Activated gamma-delta T cell (primary cell): ENCODE data around the gene RNF144A.

Experiments used
- DNase-seq: peaks from one replicate; lab custom pipeline; 2025; lab: John Stamatoyannopoulos, UW

The RNF144A gene

DNA sequence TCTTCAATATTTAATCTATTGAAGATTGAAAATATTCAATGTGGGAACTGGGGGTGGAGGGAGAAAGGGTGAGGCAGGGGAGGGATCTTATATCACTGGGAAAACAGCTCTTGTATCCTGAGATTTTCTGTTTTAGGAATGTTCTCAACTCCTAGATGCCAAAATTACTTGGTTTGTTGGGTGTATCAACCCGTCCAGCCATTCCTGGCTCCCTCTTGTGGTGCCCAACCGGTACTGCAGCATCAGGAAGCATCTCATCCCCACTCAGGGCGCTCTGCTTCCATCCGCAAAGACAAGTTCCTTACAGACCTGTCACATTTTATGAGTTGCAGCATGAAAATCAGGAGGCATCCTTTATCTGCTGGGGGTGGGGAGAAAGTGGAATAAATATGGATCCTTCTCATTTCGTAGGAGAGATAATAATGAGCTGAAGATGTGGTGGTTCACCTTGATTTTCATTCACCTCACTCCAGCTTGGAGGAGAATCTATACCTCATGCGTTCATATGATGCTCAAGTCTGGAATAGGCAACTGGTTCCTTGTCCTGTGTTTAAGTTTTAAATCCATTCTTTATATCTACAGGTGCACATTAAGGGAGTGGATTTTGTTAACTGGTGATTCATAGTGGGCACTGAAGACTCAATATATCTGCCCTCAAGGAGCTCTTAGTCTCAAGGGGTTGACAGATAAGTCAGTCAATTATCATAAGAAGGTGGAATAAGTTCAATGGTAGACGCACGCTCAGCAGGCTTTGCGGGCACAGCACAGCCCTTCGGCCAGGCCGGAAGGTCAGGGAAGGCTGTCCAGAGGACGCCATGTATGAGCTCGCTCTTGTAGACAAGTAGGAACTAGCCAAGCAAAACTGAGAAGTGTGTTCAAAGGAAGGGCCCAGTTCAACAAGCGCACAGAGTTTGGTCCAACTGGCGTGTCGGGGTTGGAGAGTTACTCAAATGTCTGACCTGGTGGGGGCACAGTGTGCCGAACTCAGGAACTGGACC is 127.3 kb downstream of the RNF144A start:
- DNase-seq: no peak

DNA sequence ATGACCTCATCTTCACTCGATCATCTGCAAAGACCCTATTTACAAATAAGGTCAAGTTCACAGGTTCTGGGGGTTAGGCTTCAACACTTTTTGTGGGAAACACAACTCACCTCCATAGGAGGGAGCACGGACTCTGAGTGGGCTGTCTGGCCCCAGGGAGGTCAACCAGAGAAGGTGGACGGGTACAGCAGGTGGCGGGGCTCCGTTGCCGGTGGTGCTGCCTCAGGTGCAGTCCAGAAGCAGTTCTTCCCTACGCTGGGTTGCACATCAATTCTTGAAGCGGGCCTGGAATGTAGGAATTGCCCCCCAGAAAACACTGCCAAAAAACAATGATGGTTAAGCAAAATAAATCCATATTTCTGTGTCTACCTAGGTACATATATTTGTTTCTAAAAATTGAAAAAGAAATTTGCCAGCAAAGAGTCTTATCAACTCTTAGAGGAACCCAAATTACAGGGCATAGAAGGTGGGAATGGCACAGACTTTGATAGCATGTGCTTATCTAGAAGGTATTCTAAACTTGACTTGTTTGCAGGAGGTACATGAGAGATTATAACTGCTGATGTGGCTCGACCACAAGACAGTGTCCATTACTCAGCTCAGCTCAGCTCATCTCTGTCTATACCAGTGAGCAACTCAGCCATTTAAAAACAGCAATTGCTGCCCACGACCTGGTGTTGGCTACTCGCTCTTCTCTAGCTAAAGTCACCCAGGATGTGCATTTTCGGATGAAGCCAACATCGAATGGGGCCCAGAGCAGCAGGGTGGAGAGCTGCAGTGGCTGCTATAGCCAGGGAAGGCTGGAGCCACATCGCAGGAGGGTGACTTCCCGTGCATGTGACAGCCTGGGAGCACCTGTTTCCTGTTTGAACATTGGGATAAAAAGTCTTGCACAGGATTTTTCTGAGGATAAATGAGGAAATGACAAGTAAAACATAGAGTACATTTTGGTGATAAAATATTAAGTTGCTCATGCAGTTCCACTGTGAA is 128.7 kb downstream of the RNF144A start:
- no peak for DNase-seq

DNA sequence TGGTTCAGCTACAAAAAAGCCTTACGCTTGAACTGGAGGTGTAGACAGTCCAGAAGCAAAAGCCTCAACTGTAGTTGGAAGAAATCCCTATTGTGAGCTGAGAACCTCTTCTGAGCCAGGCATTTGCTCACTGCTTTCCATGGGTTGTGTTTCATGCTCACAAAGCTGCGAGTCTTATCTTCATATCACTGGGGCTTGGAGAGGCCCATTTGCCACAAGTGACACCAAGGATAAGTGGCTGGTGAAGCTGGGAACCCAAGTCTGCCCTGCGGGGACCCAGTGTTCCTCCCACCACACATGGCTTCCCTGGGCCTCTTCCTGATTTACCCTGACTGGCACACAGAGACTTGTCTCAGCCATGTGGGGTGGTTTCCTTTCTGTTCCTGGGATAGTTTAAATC is 130.4 kb downstream of the RNF144A start:
- no peak for DNase-seq

DNA sequence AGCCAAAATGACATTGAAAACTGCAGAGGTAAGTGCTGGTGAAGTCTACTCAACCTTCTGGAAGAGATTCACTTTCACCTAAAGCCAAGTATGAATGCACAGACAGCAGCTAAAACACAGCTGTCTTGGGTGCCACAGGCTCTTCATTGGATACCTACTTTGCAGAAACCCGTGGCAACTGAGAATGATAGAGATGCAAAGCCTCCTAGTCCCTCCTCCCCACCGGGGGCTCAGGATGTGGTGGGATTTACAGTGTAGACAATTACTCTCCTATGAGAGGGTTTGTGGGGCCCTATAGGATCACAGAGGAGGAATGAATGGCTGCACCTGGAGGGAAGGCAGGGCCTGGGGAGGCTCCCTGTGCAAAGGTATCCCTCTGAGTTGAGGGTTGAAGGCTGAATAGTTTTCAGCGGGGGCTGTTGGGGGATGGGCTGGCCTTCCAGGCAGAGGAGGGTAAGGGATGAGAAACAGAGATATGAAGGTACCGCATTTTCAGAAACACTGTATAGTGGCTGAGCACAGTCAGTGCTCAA is 131.6 kb downstream of the RNF144A start:
- no peak for DNase-seq

DNA sequence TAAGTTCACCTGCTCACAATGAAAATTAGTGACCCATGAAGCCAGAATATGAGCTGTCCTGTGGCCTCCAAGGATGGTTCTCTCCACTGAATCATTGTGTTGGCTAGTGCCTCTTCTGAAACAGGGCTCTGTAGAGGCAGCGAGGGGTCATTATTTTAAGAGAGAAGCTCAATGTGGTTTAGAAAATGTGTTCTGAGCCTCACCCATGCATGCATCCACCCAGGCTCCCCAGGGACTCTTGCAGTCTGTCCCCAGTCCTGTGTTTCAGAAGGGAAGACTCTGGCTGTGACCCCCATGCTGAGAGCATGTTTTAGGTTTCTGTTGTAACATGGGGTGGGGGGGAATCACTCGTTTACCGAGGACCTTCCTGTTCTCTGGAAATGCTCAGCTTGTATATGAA is 135.2 kb downstream of the RNF144A start:
- DNase-seq: no peak

DNA sequence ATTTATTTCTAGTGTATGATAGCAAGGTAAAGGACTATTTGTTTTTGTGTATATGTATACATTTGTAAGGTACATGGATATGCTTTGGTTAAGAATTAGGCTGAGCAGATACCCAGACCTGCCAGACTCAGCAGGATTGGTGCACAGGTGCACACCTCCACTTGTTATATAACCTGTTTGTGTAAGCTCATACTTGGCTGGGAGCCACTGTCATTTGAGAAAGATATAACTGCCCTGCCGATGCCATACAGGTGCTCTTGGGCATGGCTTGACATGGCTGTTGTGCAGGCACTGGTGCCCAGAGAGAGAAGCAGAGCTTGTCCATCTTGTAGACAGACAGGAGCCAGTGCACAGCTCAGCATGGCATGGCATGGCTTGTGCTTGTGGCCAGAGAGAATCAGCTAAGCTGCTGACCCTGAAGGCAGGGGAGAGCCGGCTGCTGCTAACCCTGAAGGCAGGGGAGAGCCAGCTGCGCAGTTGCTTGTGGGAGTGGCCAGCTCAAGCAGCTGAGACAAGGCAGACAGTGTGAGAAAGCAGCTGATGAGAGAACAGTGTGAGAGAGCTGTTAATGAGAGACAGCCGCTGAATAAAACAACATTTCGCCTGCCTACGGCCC is 136.5 kb downstream of the RNF144A start:
- no peak for DNase-seq

DNA sequence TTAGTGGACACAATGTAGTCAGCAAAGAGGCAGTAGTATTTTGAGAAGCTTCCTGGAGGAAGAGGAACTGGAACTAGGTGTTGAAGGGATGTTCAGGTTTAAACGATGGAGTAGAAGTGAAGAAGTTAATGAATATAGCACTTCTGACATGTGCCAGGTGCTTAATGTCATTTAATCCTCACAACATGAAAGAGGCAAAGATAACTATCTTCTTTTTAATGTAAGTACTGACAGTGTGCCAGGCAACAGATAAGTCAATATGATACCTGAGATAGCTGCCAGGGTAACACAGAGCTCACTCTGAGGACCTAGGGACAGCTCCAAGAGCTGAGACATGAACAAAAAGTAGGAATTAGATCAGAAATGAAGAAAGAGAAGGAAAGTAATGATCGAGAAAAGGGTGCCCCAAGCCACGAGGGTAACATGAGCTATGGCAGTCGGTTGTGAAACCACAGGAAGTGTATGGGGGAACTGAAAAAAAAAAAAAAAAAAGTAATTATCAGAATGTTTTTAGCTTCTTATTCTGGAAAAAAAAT is 140.7 kb downstream of the RNF144A start:
- no peak for DNase-seq

DNA sequence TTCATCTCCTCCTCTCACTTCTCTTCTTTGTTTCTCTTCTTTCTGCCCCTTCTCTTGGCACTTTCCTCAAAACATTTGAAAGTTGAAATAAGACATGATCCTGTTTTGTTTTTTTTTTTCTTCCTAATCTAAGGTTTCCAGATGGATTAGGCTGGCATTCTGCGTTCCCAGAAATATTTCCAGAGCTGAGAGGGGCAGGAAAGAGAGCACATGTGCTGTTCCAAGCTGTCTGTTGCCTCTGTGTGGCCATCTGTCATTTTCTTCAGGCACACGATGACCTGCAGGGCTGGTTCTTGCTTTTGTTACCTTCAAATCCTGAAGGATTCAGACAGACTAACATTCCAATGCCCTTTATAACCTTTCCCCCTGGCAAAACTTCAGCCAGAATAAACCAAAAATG is 142.9 kb downstream of the RNF144A start:
- DNase-seq: no peak

DNA sequence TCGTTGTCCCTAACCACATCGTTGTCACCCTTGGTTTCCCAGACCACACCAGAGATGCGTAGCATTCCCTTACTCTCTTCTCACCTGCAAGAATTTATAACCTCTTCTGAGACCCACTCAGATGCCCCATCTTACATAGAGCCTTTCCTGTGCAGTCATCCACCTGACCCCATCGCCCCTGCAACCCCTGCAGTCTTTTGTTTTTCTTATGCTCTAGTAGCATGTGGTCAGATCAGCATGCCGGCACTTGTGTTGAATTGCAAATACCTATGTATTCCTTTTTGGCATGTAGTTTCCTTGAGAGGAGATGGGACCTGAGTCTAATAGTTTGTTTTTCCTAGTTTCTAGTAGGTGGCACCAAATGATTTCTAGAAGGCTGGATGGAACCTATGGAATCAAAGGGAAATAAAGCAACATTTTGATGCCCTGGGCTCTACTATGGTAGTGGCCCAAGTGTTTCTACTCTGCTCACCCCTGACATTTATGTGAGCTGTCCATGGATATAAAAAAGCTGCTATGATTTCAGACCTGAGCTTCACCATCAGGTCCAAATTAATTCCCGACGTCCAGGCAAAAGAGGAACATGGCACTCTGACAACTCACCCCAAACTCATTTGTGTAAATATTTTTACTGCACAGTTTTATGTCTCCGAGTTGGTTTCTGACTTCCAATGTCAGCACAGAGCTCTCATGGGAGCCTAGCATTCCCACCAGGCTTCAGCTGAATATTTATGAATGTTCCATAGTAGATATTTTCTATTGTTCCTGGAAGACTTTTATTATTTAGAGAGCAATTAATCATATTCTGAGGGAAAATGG is 143.6 kb downstream of the RNF144A start:
- DNase-seq: no peak

DNA sequence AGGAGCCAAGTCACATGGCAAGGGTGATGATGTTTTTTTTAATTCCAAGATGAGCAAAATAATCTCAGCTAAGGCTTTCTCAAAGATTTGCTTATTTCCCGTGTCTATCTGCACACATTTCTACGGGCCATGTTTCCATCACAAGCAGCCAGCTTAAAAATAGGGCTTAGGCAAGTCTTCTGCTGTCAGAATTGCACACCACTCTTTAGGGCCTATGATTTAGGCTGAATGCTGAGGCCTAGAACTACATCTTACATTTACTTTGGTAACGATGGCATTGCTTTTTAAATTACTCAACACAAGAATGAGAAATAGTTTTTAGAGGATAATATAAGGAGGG is 144.2 kb downstream of the RNF144A start:
- DNase-seq: no peak

DNA sequence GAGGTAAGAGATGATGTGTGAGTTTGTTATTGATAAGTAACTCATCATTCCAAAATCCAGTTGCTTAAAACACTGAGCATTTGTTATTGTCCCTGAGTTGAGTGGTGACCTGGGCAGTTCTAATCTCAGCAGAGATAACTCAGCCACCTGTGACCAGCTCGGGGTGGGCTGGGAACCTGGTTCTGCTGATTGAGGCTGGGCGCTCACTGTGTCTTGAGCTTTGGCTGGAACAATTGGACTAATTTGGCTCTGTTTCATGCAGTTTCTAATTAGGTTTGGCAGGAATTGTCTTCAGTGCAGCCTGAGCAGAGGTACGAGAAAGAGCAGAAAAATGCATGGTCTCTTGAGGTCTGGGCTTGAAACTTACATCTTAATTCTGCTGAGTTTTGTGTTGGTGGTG is 144.7 kb downstream of the RNF144A start:
- DNase-seq: no peak

DNA sequence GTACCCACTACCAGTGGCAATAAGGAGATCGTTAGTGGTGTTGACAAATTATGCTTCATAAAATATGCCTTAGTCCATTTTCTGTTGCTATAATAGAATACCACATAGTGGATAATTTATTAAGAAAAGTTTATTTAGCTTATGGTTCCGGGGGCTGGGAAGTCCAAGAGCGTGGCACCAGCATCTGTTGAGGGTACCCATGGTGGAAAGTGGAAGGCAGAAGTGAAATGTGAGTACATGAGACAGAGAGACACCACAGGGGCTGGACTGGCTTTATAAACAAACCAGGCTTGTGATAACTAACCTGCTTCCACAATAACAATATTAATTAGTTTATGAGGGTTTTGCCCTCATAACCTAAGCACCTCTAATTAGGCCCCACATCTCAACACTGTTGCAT is 146.6 kb downstream of the RNF144A start:
- no peak for DNase-seq

DNA sequence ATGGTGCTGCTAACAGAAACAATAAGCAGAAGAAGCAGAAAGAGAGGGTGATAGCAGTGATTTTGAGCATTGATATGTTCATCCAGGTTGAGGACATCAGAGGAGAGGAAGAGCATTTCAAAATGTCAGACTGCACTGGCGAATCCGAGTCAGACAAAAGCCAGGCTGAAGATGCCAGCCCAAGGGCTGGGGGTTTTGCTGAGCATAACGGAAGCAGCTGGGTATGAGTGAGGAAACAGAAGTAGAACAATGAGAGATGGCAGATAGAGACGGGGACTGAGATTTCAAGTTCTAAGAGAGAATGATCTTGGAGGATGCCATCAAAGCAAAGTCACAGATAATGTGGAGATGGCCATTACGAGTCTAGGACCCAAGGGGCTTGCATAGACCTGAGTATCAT is 151.2 kb downstream of the RNF144A start:
- no peak for DNase-seq

DNA sequence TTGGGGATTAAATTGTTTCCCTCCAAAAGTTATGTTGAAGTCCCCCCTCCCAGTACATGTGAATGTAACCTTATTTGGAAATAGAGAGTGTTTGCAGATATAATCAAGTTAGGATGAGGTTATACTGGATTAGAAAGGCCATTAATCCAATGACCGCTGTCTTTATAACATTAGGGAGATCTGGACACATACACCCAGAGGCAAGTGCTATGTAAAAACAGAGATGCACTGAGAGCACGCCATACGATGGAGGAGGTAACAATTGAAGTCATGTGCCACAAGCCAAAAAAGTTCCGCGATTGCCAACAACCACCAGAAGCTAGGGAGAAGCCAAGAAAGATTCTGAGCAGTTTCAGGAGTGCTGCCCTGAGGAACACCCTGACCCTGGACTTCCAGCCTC is 153.3 kb downstream of the RNF144A start:
- no peak for DNase-seq

DNA sequence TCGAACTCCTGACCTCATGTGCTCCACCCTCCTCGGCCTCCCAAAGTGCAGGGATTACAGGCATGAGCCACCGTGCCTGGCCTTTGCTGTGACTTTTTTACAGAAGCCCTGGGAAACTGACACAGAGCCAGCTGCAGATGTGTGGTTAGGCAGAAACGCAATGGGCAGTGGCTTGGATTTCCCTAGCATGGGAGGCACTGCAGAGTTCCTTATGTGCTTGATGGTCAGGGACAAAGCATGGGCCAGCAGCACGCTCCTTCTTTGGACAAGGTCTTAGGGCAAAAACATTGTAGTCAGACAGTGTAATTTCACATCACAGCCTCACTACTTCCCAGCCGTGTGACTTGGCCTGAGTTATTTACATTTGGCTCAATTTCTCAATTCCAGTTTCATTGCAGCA is 153.9 kb downstream of the RNF144A start:
- DNase-seq: no peak

DNA sequence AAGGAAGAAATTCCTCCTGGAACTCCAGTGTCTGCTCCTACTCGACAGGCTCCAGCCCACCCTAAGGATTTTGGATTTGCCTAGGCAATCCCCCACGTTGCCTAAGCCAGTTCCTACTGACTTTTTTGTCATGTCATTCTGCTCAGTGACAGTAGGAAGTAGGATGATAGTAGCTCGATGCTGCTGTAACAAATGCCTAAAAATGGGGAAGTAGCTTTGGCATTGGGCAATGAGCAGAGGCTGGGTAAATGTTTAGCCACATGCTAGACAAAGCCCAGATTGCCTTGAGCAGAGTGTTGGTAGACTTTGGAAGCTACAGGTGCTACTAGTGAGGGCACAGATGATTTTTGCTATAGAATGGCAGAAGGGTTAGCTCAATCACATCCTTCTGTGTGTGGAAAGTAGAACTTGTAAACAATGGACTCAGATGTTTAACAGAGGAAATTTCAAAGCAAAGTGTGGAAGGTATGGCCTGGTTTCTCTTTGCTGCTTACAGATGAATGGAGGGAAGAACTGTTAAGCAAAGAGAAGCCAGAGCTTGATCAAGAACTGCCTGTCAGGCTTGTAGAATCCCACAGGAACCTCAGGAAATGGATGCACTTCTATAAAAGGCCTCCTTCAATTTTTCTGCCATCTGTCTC is 154.8 kb downstream of the RNF144A start:
- DNase-seq: no peak

DNA sequence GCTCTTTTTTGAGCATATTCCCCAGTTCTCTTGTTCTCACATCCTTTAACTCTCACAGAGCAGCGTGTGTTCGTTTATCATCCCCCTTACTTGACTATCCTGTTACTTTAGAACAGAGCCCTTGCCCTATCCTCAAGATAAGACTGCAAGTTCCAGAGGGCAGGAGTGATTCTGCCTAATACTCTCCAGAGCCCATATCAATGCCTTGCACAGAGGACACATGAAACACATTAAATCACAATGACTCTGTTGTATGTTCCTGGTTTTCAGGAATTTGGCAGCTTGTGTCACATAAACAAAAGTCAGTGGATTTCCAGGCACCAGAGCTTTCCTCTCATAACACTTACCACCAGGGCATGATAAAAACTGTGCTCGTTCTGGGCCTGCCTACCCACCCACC is 156.7 kb downstream of the RNF144A start:
- no peak for DNase-seq

DNA sequence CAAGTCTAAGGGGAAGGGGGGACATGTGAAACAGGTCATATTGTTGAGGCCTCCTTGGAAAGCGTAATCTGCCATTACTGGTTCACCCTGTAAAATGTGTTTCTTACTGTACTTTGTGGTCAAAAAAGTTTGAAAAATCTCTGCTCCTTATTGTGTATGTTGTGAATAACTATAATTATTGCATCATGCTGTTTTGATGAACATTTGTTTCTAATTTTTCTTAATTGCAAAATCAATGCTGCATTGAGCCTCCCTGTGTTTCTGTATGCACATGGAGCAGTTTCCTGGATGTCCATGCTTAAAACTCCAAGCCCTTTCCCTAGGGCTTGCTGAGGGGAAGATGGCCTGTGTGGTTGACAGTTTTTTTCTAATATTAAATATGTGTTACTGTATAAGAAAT is 158.6 kb downstream of the RNF144A start:
- no peak for DNase-seq

DNA sequence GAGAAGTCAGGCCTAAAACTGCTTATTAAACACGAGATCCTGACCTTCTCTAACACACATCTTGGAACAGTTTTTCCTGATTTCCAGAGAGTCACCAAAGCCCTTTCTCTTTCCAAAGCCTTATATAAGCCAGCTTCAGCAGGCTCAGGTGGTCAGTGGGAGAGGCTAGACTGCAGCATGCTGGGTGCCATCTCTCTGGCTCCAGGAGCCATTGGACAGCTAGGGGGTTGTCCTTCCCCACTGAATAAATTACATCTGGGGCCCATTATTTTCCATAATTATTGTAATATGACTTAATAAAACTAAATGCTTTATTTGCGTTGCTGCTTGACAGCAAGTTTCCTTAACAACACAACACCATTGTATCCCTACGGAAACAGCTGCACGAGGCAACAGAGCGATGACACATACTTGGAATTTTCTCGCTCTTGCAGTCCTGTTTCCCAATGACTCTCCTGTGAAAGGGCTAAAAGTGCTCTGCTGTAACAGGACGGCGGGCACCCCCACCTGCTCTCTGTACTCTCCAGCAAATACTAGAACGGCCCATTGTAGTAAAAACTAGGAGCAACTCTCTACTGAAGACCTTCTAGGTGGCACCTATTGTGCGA is 160.6 kb downstream of the RNF144A start:
- DNase-seq: no peak
